ENCODE data around the gene PRKCH.
"Not testable (repeated sequence)": the region's sequence is repeated elsewhere in the genome, so short reads cannot be mapped to it uniquely, and the experiment has no call there.

PRKCH gene

DNA sequence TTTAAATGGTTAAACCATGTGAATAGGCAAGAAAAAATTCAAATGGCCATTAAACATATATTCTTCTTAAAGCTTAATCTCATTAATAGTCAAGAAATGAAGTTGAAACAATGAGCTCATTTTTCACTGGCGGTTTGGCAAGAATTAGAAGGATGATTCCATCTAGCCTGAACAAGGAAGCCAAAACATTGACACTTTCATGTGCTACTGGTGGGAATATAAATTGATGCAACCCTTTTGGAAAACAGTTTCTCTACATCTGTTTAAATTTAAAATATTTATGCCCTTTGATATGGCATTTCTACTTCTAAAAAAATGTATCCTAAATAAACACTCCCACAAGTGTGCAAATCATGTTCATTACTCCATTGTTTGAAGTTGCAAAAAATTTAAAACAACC, 199.2 kb downstream of the PRKCH start:
- DNase-seq = no peak

DNA sequence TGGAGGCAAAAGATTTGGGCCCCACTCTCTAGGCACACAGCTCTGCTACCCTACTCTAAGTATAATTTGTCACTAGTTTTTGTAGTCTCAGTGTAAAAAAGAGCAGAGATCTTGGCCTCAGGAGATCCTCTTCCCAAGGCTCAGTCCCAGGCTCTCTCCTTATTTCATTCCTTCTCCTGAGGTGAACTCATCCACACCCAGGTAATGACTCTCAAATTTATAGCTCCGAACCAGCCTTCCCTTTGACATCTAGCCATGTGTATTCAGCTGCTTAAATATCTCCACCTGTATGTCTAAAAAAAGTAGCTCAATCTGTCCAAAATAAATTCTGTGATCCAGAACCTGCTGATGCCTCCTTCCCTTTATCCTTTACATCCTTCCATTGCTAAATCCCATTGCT, 200.4 kb downstream of the PRKCH start:
- no peak for DNase-seq

DNA sequence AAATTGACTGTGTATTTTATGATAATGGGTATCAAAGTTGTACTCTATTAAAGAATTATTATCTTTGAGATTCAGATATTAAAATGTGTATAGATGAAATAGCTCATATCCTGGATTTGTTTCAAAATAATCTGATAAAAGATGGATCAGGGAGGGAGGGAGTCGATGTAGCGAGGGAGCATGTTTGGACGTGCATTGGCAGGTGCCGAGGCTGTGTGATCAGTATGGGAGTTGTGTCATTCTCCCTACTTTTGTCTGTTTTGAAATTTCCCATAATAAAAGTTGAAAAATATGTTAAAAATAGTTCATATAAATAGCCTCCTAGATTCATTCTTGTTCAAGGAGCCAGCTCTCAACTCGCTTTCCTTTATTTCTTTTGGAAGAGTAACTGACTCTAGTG, 202.4 kb downstream of the PRKCH start:
- DNase-seq = no peak

DNA sequence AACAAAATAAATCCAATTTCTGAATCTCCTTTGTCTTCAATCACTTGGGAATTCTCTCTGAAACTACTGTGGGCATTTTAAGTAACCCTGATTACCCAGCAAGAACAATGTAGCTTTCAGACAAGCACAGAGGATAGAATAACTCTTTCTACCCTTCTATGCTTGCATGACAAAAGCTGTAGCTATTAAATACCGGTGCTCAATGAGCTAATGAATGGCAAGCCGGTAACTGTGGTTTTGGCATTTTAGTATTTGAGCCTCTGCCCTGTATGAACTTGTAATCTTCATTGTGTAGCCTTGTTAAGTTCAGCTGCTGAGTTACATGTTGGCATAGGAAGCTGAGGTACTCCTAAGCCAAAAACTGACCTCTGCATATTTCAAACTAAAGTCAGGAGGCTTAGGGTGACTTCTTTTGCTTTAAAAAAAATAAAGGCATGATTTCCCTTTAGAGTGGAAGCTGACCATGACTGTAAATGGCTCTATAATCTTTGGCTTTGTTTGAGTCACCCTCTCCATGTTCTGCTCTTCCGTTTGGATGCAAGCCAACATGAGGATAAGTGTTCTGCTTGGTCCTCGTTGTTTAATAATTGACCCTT, 202.9 kb downstream of the PRKCH start:
- DNase-seq = peak; percentile 17

DNA sequence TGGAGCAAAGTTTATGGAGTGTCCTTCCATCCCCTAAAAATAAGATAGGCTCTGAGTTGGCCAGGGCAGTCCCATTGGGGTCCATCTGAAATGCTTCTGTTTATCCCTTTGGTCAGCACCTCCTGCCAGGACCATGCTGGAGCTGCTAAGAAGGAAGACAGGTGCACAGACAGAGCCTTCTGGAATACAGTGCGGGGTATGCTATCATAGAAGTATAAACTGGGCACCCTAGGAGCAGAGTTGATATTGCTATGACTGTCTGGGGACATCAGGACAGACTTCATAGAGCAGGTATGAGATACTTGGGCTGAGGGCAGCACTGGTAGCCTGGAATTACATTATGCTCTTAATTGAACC, 203.5 kb downstream of the PRKCH start:
- no peak for DNase-seq

DNA sequence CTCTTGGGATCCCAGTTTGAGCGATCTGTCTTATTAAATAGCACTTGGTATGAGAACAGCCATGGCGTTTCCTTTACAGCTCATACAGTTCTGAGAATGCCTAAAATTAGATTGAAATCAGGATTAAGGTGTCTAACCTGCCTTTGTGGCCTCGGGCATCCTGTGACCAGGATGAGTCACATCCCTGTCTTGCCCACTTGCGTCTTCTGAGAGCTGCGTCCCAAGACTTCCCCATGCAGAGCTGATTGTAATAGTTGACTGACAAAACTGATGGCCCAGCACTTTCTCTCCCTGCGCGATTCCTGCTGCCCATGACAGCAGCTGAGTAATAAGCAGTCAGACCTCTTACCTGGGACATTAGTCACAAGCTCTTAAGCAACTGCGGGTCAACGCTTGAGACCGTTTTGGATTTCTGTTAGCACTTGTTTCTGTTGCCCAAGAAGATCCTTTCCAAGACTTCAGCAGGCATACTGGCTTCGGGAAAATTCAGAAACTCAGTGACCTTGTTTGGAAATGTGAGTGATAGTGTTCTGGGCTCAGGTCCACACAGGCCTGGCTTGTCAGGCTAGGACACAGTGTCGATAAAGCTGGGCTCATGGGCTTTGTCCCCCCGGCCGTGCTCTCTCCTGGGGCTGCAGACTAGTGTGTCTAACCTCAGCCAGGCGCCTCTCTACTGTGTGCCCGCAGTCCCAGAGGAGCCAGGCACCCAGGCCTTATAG, 204.1 kb downstream of the PRKCH start:
- DNase-seq = peak; percentile 59

DNA sequence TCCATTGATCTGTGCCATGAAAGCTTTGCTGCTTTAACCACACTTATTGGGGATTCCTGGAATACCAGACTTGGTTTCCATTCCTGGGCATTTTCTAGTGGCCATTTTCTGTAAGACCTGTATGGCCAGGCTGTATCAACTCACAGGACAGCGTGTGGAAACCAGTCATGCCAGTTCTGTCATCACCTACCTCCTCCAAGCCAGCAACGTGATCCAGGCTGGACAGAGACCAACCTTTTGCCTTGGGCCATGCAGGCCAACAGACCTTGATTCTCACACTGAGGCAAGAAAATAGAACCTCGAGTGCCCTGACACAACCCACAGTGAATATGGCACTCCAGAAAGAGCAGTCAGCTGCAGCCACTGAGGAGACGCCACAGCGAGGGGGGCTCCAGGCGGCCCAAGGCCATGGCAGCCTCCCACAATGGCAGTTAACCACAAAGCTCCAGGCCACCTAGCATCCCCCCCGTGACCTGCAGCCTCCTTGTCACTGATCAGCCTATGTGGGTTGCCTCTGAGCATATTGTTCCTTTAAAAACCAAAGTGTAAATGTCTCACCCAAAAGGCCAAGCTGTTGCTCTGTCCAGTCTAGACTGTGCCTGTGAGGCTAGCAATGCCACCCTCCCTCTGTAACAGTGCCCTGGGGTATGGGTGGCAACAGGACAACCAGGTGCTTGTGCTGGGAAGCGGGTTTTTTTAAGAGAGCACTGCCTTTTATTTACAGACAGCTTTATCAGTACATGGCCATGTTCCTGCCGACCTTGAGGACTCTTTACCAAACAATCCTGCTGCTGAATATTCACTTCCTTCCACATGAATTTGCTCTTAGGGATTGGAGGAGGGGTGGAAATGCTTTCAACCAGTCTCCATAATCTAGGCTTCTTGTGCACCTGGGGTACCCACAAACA, 205.3 kb downstream of the PRKCH start:
- DNase-seq = no peak

DNA sequence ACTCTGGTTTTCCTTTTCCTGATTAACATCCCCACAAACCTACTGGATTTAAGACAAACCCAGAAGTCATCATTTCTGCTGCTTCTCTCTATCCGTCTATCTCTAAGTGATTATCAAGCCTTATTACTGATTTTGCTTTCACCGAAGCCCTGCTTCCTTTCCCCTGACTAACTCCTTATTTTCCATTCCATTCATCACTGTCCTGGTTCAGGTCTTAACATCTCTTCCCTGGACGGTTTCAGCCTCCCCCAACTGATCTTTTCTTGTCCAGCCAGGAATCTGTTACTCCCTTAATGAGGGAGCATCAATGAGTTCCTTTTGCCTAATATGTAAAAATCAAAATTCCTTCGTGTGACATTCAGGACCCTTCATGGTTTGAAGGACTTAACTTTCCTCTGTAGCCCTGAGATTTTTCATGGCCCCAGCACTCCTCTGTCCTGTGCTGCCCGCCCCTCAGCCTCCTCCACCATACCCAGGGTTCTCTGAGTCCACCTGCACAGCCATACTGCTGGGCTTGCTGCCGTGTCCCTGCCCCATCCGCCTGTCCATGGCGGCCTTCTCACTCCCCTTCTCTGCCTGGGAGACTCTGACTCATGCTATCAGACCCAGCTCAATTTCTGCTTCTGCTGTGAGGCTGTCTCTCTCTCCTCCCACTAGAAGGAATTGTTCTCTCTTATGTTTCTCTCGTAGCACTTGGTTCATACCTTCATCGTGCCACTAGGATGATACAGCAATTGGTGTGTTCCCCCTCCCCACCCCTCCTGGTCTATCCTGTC, 206.1 kb downstream of the PRKCH start:
- peak; percentile 83 for DNase-seq

DNA sequence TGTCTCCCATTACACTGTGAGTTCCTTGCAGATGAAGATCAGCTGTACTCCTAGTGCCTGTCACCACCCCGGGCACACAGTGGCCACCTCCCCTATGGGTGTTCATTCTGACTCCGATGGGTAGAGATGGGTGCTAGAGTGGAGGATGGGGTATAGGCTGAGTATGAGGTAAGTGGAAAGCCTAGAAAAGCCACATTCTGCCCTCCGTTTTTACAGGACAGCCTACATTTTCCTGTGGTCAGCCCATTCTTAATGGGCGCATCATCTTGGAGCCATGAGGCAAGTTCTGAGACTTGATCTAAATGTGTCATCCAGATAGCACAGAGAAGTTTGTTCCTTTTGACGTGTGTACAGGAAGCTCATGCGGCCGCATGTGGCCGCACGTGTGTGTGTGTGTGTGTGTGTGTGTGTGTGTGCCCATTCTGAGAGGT, 207.2 kb downstream of the PRKCH start:
- DNase-seq = peak; percentile 91

DNA sequence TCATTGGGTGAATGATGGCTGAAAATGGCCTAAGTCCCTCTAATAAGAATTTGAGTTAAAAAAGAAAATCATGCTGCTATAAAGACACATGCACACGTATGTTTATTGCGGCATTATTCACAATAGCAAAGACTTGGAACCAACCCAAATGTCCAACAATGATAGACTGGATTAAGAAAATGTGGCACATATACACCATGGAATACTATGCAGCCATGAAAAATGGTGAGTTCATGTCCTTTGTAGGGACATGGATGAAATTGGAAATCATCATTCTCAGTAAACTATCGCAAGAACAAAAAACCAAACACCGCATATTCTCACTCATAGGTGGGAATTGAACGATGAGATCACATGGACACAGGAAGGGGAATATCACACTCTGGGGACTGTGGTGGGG, 208.0 kb downstream of the PRKCH start:
- DNase-seq = not testable (repeated sequence)

DNA sequence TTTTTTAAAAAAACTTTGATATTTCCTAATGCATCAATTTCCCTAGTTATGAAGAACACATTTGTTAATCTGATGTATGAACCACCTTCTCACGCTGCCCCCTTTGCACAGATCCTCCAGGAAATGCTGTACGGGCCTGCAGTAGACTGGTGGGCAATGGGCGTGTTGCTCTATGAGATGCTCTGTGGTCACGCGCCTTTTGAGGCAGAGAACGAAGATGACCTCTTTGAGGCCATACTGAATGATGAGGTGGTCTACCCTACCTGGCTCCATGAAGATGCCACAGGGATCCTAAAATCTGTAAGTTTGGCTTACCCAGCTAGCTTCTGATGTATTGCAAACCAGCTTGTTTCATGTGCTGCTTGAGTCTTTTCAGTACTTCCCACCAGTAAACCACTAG, 208.9 kb downstream of the PRKCH start:
- DNase-seq = no peak

DNA sequence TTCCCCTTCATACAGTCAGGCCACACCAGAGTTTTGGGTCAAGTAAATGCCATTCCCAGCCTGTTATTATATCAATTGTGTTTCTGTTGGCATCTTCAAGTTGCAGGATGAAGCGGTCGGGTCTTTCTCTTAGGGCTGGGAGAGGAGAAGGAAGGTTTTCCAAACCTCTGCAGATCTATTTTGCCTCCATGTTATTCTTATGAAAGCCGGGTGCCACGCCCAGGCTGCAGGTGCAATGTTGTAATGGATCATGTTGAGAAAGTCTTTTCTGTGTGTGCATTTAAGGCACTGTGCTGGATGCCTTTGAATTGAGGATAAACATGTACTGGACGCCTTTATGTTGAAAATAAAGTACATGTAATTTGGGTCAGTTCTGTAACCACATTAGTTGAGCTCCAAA, 209.5 kb downstream of the PRKCH start:
- no peak for DNase-seq

DNA sequence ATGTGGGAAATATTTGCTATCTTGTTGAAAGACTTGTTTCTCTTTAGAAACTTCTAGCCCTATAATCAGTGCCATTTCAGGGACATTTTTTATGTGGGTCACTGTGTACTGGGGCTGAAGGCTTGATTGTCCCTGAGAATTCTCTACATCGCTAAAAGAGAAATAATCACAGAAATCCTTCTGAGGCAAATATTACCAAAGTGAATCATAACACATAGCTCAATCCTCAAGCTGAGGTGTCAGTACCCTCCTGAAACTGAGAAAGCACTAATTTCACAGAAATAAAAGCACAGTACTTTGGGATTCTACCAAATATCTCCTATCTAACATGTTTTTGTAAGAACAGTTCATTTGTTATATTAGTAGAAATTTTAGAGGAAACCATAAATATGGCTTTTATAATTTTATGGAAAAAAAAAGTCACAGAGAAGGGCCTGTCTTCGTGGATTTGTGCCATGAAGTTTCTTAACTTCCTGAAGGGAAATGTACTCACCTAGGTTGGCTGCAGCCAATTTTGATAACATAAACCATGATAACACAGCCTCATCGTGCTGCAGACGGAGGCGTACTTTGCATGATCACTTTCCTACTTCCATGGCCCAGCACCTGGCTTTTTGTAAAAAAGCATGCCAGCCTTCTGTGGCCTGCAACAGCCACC, 210.2 kb downstream of the PRKCH start:
- peak; percentile 77 for DNase-seq

DNA sequence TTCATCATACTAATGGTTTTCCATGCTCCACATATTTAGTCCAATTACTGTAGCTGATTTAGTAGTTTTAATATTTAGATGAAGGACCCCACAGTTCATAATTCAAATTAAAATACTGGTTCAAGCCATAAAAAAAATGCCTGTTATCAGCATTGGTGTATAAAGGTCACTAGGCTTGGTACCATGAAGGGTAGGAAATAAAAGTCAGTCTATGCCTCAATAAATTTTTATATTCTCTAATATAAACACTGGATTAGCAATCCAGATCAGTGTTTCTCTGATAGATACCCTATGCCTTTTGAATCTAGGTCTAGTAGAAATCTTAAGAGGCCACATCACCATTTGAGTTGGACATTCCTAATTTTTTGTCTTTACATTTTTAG, 210.7 kb downstream of the PRKCH start:
- DNase-seq = no peak

DNA sequence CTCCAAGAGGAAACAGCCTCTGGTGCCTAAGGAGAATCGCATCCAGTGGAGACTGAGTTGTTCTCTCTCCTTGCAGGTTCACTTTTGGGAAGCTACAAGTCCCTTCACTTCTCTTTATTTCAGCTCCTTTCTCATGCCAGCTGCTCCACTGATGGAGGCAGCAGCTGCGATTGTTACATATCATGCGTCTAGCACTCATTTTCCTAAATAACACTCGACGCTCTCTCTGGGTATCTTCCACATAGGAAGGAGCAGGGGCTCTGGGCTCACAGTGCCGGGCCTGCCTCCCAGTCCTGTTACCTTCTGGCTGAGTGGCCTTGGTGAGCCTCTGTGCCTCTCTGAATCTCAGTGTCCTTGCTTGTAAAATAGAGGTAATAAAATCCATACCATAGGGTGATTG, 211.4 kb downstream of the PRKCH start:
- no peak for DNase-seq

DNA sequence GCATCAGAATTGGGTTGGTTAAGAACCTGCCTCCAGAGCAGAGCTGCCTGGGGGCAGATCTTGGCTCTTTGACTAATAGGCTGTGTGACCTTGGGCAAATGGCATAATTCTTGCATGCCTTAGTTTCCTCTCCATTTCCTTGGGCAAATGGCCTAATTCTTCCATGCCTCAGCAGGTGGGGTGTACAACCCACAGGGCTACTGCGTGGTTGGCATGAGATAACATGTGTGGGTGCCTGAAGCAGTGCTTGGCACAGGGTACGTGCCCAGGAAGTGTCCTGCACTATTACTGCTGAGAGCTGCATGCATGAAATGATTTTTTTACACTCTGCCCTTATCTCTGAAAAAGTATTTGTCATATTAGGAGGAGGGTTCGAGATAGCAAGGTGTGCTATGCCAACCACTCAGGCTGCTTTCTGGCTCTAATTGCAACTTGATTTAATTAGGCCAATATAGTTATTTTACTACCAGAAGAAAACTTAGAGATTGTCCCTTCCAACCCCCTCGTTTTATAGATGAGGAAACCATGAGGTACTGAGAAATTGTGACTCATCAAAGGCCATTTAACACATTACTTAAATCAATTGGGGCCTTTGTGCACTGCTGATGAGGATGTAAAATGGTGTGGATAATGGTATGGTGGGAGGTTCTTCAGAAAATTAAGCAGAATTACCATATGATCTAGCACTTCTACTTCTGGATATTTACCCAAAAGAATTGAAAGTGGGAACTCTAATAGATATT, 212.3 kb downstream of the PRKCH start:
- peak; percentile 83 for DNase-seq

DNA sequence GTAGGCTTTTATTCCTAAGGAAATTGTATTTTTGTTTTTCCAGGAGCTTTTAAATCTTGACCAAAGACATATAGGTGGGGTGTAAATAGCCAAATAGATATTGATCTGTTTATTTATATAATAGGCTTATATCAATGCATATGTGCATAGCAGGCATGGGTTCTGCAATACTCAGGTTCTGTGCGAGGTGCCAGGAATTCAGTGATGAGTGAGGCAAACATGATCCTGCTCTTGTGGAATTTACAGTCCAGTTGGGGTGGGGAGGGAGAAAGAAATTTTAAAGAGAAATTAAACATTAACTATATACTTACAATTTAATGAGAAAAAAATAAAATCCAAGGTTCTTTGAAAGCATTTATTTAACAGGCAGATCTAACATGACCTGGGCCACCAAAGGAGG, 213.7 kb downstream of the PRKCH start:
- peak; percentile 62 for DNase-seq

DNA sequence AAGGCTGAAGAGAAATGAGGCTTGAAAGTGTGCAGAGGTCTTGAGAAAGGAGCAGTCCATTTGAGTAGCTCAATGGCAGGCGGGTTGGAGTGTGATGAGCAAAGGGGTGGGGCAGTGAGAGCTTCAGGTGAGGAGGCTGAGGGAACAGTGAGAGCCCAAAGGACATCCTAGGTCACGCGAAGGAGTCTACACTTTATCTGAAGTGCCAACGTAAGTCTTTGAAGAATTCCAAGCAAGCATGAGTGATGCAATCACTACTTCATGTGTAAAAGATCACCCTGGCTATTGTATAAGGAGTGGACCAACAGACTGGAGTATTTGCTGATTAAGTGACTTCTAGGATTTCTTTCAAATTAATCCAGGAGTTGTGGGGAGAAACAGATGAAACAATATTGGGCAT, 214.1 kb downstream of the PRKCH start:
- peak; percentile 72 for DNase-seq

DNA sequence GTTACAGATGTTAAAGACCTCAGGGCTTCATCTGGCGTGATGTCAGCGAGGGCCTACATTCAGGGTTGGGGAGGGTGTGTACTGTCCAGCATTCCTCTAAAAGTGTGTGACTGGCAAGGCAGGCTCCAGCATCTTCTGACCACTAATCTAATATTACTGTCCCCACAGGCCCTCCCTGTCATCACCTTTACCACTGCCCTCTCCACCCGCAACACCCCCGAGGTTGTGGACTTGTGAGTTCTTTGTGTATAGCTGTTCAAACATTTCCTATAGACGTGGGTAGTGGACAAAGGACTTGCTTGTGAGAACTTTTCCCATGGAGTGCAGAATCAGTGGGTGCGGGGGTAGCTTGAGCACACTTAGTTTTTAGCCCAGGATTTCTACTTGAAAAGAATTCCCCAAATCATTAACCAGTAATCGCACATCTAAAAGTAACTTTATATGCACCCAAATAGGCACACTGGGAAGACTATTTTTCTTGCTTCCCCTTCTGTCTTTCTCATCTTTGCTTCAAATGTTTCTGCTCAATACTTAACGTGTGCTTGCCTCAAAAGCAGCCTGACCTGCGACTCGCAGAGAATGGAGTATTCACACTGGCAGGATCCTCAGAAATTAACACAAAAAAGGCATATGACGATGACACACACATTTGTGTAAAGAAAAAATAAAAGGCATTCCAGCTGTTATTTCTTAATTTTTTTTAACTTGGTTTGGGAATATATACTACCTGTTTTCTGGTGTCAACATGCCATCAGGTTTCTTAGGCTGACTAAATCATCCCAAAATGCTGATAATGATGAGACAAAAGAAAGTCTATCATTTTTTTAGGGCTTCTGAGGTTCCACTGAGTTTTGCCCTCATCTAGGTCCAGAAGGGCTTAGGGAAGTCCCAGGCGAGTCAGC, 215.5 kb downstream of the PRKCH start:
- DNase-seq = no peak

DNA sequence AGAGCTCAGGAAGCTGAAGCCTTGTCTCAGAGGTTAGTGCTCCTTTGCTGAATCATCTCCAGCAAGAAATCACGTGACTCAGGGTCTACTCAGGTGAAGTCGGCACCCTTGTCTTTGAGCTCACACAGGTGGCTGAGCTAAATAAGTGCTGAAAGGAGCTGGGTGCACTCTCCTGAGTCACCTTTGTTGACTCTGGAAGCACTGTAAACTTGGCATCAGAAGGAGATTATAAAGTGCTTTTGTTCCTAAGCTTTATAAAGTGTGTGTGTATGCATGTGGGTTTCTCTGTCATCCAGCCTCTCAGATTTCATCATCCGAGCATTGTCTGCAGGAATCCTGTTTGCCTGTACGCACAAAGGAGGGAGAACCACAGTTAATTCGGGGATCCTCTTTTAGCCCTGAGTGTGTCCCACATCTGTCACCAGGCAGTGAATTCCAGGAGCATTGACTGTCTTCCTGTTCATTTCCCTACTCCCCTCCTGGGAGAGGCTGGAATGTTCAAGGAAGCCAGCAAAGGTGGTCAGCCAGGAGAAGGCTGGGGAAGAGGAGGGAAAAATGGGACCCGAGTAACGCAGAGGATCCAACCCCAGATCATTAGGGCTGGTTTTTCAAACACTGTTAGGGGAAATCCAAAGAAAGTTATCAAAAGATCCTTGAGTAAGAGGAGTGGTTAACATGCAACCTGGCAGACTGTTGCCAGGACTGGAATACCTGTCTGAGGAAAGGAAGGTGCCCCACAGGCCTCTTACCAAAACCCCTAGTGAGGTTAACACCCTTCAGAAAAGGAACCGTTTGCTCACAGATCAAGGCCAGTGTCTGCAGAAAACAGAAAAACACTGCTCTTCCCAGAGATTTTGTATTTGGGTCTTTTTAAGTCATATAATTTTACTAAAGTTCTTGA, 216.4 kb downstream of the PRKCH start:
- peak; percentile 64 for DNase-seq
